Measurements from ENCODE around the gene TCTN3.
"Not testable (repeated sequence)": the region's sequence is repeated elsewhere in the genome, so short reads cannot be mapped to it uniquely, and the experiment has no call there.

TCTN3 gene

DNA sequence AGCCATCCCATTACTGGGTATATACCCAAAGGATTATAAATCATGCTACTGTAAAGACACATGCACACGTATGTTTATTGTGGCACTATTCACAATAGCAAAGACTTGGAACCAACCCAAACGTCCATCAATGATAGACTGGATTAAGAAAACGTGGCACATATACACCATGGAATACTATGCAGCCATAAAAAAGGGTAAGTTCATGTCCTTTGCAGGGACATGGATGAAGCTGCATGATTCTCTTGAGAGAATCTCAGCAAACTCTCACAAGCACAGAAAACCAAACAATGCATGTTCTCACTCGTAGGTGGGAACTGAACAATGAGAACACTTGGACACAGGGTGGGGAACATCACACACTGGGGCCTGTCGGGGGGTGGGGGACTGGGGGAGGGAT lies 73.3 kb downstream of the TCTN3 start:
- DNase-seq: not testable (repeated sequence)

DNA sequence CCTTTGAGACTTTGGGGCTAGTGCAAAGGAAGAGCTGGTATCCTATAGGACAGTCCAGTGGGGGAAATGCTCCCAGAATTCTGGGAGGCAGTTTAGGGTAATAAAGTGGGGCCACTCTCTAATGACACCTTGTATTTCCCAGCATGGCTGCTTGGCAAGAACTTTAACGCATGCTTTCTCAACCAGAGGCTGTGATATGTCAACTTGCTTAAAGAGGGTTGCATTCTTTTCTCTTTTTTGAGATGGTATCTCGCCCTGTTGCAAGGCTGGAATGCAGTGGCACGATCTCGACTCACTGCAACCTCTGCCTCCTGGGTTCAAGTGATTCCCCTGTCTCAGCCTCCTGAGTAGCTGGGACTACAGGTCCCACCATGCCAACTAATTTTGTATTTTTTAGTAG lies 75.6 kb downstream of the TCTN3 start:
- DNase-seq: no peak

DNA sequence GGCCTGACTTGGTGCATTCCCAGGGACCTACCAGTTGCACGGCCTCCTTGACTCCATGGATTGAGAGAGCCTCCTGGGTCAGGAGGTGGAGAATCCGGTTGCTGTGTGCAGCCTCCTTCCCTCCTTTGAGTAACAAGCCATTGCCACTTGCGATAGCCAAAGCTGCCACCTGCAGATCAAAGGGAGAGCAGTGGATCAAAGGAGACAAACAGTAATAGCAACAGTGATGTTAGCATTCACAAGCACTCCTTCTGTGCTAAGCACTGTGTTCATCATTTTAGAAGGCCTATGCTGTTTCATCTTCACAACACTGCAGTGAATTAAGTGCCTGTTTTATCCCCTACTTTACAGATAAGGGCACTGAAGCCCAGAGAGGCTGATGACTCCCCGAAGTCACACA lies 77.3 kb downstream of the TCTN3 start:
- DNase-seq: no peak

Data from activated CD8-positive, alpha-beta memory T cell treated with anti-CD3 and anti-CD28 coated beads, Interleukin-2, amount 50 U/mL, for 4 hours (primary cell).